ENCODE measurements around the gene PCNX3. TPM values are rescaled to one million over a fixed set of nuclear protein-coding genes. Genes with fewer than 3 reads are reported as not detected.
A peak's percentile ranks its signal among the peaks of the same experiment; 100 is the strongest.

Gene PCNX3
- total and polyA plus RNA-seq, 10 of the 15 experiments (the other 5 are each of a cell fraction or from before 2014, with no cell fraction given) = 0.03 to 46.6 (median 8.4) TPM

DNA sequence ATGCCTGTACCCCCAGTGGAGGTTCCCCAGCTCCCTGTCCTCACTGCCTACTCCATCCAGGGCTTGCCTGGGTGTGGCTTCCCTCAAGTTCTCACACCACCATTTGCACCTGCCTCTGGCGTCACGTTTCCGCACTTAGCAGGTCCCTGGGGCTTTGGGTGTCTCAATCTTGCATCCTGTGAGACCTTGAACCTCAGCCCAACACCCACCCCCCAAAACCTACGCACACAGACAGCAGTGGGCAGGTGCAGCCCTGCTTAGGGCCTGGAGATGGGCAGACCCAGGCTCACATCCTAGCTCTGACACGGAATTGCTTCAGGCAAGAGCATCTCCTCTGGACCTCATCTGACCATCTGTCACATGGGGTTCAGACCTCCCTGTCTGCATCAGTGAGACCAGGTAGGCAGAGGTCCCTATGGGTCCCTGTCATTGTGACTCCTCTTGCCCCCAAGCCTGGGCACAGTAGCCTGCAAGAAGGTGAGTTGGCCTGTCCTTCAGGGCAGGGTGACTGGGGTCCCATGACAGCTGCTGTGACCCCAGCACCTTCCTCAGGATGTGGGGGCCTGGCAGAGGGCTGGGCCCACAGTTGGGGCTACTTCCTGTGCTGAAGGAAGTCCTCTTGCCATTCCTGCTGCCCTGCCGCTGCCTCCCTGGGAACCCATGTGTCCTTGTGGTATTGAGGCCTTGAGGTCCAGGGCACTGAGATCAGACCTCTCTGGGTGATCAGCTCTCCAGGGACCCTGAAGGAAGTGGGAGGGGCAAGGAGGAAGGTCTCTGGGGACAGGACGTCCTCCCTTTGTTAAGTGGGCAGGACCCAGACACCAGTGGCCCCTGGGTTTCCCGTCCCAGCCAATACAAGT lies 24.3 kb downstream of the PCNX3 start (continued):
- TF ChIP-seq RELB (IDR thresholded peaks at IDR 0.05; ENCODE audit: low read depth) (peak; percentile 64; the same call in 1 of the 2 replicates), NRF1 (conservative IDR thresholded peaks at IDR 0.05; ENCODE audit: low read depth, low read length) (no peak), HCFC1 (IDR thresholded peaks at IDR 0.05; ENCODE audit: low read length) (0 out of 2 replicates have a peak, but pooled peaks have one; percentile 6), TARDBP (IDR thresholded peaks at IDR 0.05; ENCODE audit: borderline replicate concordance) (no peak), IRF5 (IDR thresholded peaks at IDR 0.05; ENCODE audit: borderline replicate concordance) (no peak), SKIL (IDR thresholded peaks at IDR 0.05; ENCODE audit: low read depth, poor library complexity, severe bottlenecking) (peak; percentile 96), ZNF274 (IDR thresholded peaks at IDR 0.05; ENCODE audit: insufficient read depth, insufficient read length) (no peak), BCLAF1 (IDR thresholded peaks at IDR 0.05) (no peak), PAX5 (IDR thresholded peaks at IDR 0.05; ENCODE audit: borderline replicate concordance, low read depth, low read length) (peak; percentile 82), ZNF592 (IDR thresholded peaks at IDR 0.05) (no peak)
- TF ChIP-seq, protein P1, sequence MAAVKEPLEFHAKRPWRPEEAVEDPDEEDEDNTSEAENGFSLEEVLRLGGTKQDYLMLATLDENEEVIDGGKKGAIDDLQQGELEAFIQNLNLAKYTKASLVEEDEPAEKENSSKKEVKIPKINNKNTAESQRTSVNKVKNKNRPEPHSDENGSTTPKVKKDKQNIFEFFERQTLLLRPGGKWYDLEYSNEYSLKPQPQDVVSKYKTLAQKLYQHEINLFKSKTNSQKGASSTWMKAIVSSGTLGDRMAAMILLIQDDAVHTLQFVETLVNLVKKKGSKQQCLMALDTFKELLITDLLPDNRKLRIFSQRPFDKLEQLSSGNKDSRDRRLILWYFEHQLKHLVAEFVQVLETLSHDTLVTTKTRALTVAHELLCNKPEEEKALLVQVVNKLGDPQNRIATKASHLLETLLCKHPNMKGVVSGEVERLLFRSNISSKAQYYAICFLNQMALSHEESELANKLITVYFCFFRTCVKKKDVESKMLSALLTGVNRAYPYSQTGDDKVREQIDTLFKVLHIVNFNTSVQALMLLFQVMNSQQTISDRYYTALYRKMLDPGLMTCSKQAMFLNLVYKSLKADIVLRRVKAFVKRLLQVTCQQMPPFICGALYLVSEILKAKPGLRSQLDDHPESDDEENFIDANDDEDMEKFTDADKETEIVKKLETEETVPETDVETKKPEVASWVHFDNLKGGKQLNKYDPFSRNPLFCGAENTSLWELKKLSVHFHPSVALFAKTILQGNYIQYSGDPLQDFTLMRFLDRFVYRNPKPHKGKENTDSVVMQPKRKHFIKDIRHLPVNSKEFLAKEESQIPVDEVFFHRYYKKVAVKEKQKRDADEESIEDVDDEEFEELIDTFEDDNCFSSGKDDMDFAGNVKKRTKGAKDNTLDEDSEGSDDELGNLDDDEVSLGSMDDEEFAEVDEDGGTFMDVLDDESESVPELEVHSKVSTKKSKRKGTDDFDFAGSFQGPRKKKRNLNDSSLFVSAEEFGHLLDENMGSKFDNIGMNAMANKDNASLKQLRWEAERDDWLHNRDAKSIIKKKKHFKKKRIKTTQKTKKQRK (IDR thresholded peaks at IDR 0.05; ENCODE audit: low read depth, low read length) = no peak
